ENCODE data around the gene CRYZ.
"Not testable (repeated sequence)": the region's sequence is repeated elsewhere in the genome, so short reads cannot be mapped to it uniquely, and the experiment has no call there.

The CRYZ gene

GRCh38 chr1:74681001-74681400, 51.8 kb downstream of the CRYZ start:
- H3K4me1 Mint-ChIP-seq = no peaks in the 10 kb centered on the region
- no peak overlapping the region for H3K4me3 Mint-ChIP-seq

GRCh38 chr1:74679811-74680210, 53.0 kb downstream of the CRYZ start:
- DNase-seq (no peak), ATAC-seq (no peak)
- no peak overlapping the region for H3K27ac Mint-ChIP-seq
- H3K4me3 Mint-ChIP-seq = no peak overlapping the region
- peaks cover 7% of the 10 kb centered on the region for H3K27me3 Mint-ChIP-seq
- H3K36me3 Mint-ChIP-seq (ENCODE audit: low read depth) = no peaks in the 10 kb centered on the region
- no peaks in the 10 kb centered on the region for H3K4me1 Mint-ChIP-seq
- H3K9me3 Mint-ChIP-seq = no peaks in the 10 kb centered on the region

More at GRCh38 chr1:74681001-74681400, 51.8 kb downstream of the CRYZ start:
- ATAC-seq = no peak
- no peak for DNase-seq
- Mint-ChIP-seq H3K27me3 (peaks cover 9% of the 10 kb centered on the region), H3K36me3 (ENCODE audit: low read depth) (no peaks in the 10 kb centered on the region), H3K27ac (no peak overlapping the region), H3K9me3 (no peaks in the 10 kb centered on the region)

GRCh38 chr1:74677926-74678325, 54.9 kb downstream of the CRYZ start:
- no peaks in the 10 kb centered on the region for H3K9me3 Mint-ChIP-seq
- ATAC-seq = no peak
- H3K36me3 Mint-ChIP-seq (ENCODE audit: low read depth) = no peaks in the 10 kb centered on the region
- DNase-seq = no peak
- H3K4me3 Mint-ChIP-seq = no peak overlapping the region
- no peak overlapping the region for H3K27ac Mint-ChIP-seq
- peaks cover 18% of the 10 kb centered on the region for H3K27me3 Mint-ChIP-seq
- H3K4me1 Mint-ChIP-seq = peaks cover 2% of the 10 kb centered on the region

- H3K9me3 Mint-ChIP-seq = peaks cover 10% of the 10 kb centered on the region
- ATAC-seq = no peak
- no peaks in the 10 kb centered on the region for H3K36me3 Mint-ChIP-seq (ENCODE audit: low read depth)
- peaks cover 2% of the 10 kb centered on the region for H3K4me1 Mint-ChIP-seq
- no peak for DNase-seq
- no peak overlapping the region for H3K27ac Mint-ChIP-seq
- no peak overlapping the region for H3K4me3 Mint-ChIP-seq
- H3K27me3 Mint-ChIP-seq = peaks cover 30% of the 10 kb centered on the region
Measured at GRCh38 chr1:74674278-74675048, 58.4 kb downstream of the CRYZ start.

- DNase-seq (no peak), ATAC-seq (peak; percentile 36)
- no peak within 1 kb of the TSS for H3K27ac Mint-ChIP-seq
- H3K4me3 Mint-ChIP-seq = peak within 1 kb of the TSS; percentile 12
- peaks cover 2% of the 10 kb centered on the region for H3K4me1 Mint-ChIP-seq
- peaks cover 10% of the 10 kb centered on the region for H3K9me3 Mint-ChIP-seq
- peaks cover 30% of the 10 kb centered on the region for H3K27me3 Mint-ChIP-seq
- H3K36me3 Mint-ChIP-seq (ENCODE audit: low read depth) = no peaks in the 10 kb centered on the region
Measured at GRCh38 chr1:74673351-74674111, 59.3 kb downstream of the CRYZ start, which contains the start of gene ERICH3. Gene ERICH3 (minus strand): TSS chr1:74673792. CDS start chr1:74673519, 273 bp downstream.

- not testable (repeated sequence) for H3K9me3 Mint-ChIP-seq; DNase-seq; ATAC-seq; H3K4me3 Mint-ChIP-seq; H3K27ac Mint-ChIP-seq; H3K4me1 Mint-ChIP-seq; H3K36me3 Mint-ChIP-seq (ENCODE audit: low read depth)
- peaks cover 28% of the 10 kb centered on the region for H3K27me3 Mint-ChIP-seq
Measured at GRCh38 chr1:74670866-74671265, 62.0 kb downstream of the CRYZ start.
